Stimulated activated CD8-positive, alpha-beta memory T cell treated with anti-CD3 and anti-CD28 coated beads, Interleukin-15, amount 100 ng/mL, for 24 hours (primary cell): ENCODE results near the gene RYR2.

Experiments used
- DNase-seq: peaks from one replicate; pipeline ENCODE4 v3.0.0-alpha.2; 2020; ENCODE audit warnings: low read depth

RYR2 gene

DNA sequence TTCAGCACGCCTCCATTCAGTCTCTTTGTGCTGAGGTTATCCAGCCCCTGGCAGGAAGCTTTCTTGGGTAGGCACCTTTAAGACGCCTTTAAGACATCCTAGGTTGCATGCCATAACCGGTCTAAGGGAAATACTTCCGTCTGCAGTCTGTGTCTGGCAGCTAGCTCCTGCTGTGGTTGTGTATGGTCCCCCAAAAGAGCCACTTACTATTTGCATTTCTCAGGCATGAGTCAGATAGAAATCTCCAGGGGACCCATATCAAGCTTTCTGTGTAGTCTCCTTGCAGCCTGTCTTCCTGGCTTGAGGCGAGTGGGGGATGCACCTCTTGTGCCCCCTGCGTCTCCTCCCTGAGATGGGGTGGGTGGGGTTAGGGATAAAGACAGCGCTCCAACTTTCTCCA, 10.0 kb upstream of the RYR2 start:
- no peak for DNase-seq

DNA sequence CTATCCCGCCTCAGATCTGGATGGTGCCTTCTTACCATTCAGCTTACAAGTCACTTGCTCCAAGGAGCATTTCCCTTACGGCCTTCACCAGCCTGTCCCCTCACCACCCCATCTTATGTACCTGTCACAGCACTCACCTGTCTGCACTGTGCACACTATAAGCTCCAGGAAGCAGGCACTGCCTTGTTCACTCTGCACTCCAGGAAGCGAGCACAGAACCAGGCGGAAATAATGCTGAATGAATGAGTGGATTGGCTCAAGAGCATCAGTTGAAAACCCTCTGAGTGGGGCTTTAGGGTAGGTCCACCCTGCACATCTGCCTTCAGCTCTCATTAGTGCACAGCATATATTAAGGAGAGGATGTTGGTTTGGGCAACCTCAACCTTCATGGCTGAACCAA, 8.9 kb upstream of the RYR2 start:
- no peak for DNase-seq

DNA sequence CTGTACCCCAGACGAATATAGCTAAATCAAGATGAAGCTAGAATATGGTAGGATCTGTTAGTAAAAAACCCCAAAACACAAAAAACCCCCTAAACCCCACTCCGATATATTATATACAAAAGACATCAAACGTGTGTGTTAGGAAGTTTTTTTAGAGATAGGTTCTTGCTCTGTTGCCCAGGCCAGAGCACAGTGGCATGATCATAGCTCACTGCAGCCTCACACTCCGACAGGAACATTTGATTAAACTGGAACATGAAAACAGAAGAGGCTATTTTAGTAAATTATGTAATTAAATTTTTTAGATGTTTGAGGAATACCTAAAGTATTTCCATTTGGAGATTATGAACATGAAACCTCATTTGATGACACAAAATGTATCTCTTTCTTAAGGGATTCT, 8.2 kb upstream of the RYR2 start:
- no peak for DNase-seq

DNA sequence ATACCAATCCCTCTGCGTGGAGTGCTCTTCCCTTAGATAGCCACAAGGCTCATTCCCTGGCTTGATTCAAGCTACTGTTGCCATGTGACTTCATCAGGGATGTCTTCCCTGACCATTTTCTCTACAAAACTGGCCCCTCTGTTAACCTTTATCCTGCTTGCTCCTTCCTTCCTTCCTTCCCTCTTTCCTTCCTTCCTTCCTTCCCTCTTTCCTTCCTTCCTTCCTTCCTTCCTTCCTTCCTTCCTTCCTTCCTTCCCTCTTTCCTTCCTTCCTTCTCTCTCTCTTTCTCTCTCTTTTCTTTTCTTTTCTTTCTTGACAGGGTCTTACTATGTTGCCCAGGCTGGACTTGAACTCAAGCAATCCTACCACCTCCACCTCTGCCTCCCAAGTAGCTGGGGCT, 6.2 kb upstream of the RYR2 start:
- DNase-seq = no peak

DNA sequence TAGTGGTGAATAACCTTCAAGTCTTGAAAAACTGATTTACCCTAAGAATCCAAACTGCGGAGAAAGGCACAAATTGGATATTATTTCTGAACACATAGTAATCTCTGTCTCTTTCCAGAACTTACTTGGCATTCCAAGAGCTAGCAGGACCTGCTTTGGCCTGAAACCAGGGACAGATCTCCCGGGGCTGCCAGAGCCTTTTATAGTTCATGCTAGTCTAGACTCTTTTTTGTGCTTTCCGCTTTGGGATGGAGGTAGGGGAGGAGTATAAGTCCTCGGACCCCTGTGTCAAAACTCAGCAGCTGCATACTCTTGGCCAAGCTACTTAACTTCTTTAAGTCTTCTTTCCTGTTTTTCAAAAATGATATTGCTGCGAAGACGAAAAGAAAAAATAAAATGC, 3.8 kb upstream of the RYR2 start:
- DNase-seq = no peak

DNA sequence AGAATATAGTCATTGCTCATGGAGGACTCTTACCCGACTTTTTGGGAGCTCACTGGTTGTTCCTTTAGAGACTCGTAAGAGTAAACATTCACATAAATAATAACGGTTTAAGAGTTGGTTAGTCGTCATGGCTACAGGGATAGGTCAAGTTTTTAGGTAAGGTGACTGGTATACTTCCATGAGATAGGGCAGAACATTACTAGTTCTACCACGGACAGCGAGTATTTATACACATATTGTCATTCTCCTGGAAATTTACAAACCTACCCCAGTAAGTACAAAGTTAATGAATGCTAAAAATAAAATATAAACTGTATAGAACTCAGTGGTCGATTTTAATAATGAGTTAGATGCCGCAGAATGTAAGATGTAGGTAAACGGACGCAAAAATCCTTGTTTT, 1.2 kb upstream of the RYR2 start:
- DNase-seq = no peak

DNA sequence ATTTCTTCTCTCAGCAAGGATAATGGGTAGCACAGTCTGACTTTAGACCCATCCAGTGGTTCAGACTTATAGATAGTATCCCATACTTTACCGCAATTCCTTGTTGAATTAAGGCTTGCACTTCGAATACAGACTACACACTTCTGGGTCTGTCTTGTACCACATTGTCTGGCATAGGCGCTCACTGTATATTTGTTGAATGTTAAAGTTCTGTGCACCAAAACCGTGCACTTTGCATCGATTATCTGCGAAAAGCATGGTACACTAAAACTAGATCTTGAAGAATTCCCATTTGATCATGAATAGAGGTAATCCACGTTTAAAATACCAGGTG, 556 bp upstream of the RYR2 start:
- DNase-seq = no peak

DNA sequence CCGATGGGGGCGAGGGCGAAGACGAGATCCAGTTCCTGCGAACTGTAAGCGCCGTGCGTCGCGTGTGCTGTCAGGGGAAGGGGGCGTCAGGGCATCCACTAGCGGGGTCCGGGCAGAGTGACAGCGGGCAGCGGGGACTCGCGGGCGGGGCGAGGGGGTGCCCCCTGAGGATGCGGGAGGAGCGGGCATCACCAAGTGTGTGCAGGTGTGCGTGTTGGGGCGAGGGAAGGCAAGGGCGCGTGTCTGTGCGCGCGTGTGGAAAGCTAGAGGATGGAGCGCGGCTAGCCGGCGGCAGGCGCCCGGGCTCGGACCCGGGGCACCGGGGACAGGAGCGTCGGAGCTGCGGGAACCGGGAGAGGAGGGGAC, 525 bp downstream of the RYR2 start:
- DNase-seq = no peak

DNA sequence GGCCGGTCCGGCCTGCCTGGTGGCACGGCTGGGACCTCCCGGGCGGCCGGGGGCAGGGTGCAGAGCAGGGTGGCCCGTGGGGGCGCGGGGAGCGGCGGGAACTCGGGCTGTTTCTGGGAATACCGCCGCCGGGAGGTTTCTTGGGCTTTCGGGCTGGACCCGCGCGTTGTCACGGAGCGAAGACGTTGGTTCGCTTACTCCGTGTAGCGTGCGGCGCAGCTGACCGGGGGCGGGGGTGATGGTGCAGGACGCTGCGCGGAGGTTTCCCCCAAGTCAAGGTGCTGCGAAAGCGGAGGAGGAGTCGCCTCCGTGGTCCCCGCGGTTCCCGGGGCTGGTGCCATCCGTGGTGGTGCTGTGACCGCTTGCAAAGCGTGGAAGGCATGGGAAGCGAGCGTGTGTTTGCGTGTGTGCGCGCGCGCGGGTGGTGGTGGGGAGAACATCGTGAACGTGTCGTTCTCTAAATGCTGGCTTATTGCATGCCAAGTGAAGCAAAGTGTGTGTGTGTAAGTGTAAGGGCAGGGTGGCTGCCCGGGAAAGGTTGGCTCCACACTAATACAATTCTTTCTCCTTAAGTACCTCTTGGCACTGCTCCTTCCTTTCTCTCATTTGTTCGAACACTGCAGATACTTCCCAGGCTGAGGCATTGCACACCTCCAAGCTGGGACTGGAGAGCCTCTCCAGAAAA, 1.1 kb downstream of the RYR2 start:
- DNase-seq = no peak

DNA sequence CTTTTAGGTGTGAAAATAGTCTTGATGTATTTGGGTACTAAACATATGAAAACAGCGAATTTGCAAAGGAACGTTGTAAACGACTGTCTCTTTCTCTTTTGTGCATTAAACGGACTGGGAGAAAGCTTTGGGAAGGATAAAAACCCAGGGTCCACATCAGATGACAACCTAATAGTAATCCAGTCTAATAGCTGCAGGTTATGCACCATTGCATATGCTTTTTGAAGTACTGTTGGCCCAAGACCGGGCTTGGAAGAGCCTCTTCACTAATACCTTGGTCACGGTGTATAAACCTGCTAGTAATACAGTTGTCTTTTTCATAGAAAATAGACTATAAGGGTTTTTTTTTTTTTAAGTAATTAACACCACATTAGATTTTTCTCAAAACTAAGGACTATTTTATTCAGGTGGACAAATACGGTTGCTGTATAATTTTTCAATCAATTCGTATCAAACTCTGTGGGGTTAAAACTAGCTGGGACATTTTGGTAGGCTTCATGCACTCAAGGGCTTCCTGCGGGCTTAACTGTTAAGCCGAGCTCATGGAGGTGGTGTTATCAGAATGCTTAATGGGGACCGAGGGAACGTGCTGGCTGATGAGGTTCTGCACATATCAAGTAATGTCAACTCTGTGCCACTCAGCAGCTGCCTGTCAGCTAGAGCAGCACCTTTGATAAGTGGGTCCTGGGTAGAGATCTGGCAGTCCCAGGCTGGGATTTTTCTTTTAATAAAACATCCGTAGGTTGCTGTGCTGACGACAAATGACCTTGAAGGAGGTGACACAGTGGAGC, 2.1 kb downstream of the RYR2 start:
- DNase-seq = no peak

DNA sequence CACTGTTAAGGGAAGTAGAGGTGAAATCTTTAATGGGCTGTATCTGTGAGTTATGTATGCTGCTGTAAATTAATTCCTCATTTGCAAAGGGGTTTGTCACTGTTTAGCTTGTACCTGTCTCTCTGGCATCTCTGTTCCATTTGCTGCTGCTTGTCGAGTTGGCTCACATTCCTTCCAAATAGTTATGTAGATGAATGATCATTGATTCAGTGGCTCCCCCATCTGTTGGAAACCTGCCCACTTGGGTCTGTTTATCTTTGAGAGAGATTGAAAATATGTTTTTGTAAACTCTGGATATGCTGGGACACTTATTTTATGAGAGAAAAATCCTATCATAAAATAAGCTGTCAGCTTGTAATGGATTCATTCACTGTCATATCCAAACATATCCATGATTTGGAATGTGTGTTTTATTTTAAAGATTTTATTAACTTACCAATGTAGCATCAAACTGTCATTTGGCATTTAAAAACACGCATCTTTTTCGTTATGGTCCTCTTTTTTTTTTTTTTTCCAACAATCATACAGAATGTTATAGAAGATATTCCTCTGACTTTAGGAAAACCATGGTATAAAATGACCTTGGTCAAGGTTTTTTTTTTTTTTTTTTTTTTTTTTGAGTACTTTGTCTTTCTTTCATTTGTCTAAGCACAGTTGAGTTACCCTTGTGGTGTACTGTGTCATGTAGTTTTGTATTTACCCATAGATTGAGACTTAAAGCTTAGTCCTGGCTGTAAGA, 3.5 kb downstream of the RYR2 start:
- no peak for DNase-seq

DNA sequence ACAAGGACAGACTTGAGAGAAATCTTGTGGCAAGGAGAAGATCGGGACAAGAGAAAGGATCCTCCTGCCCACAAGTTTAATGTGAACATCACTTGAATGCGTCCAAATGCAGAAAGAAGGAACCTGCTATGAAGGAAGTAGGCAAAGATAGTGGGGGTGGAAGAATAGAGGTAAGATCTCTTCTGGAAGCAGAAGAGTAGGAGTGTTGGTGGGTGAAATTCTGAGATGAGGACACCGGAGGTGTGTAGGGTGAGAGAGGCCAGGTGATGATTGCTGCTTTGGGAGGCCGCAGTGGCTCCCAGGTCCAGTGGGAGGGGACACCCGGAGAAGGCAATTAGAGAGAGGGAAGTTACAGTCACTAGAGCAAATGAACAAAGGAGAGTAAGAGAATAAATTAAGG, 6.8 kb downstream of the RYR2 start:
- DNase-seq = no peak

DNA sequence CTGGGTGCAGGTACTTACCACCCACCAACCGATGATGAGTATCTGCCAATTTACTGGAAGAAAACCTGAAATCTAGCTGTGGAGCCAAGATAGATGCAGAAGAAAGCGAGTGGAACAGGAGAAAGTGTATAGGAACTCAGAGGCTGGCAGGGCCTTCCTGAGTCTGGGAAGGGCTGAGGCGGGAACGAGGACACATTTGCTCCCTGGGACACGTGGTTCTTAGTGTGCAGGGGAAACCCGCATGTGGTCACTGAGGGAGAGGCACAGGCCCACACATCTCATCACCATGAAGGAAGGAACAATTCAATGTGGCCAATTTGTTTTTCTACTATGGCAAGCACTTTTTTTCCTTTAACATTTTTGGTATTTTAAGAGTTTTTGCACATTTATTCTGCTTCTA, 8.2 kb downstream of the RYR2 start:
- no peak for DNase-seq

DNA sequence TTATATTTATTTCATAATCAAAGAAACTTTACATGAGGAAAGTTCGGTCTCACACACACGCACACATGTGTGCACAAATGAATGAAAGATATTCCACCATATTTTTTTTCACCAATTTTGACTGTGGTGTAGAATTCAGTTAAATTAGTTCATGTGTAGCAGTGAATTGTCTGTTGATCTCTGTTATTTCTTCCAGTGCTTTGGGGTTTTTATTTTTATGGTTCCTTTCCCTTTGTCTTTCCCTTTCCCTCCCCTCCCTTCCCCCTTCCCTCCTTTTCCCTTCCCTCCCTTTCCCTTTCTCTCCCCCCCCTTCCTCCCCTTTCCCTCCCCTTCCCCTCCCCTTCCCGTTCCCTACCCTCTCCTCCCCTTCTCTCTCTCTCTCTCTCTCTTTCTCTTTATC, 8.9 kb downstream of the RYR2 start:
- DNase-seq = no peak

DNA sequence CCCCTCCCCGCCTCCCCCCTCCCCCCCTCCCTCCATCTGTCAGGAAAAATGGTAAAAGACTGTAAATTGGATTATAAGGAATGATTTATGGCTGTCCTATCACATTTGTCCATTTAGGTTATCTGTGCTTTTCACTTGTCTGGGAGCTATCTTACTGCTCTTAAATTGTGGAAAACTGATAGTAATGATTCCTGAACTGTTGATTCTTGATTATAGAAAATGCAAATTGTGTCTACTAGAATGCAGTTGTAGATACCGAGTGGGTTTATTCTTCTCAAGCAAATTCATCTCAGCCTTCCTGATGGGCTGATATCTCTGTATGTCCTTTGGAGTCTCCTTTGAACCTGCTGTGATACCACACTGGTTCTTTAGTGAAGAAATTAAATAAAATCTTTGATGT, 12.3 kb downstream of the RYR2 start:
- no peak for DNase-seq

DNA sequence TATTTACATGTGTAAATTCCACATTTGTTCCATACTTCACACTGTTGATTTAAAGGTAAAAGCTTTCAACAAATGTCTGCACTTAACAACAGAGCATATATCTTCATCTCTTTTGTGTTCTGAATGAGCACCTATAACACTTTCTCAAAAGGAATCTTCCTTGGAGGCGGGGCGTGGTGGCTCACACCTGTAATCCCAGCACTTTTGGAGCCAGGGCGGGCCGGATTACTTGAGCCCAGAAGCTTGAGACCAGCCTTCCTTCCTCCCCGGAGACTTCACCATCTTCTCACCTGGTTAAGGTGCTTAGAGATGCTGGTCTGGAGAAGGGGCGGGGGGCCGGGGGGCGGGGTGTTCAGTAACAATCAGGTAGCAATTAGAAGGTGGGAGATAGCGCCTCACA, 16.5 kb downstream of the RYR2 start:
- DNase-seq = no peak

DNA sequence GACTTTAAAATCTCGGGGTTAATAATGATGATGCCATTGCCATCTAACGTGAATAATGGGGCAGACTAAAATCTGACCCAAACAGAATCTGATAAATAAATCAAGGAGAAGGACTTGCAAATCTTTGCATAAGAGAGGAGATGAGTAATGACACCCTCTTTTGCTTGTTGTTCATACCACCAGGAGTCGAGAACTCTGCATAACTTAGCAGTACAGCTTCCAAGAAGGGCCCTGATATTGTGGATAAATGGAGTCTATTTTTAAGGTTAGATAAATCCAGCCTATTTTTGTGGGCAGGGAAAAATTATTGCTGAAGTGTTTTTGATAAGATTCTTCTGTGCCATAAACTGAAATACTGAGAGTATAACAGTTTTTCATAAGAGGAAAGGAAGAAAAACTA, 17.3 kb downstream of the RYR2 start:
- DNase-seq = no peak

DNA sequence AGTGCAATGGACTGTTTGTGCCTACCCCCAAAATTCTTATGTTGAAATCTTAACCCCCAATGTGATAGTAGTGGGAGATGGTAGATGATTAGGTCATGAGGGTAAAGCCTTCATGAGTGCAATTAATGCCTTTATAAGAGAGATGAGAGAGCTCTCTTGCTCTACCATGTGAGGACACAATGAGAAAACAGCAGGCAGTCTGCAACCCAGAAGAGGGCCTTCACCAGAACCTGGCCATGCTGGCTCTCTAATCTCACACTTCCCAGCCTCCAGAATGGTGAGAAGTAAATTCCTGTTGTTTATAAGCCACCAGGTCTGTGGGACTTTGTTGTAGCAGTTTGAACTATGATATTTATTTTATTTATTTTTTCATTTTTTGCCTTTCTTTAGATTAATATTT, 21.0 kb downstream of the RYR2 start:
- no peak for DNase-seq

DNA sequence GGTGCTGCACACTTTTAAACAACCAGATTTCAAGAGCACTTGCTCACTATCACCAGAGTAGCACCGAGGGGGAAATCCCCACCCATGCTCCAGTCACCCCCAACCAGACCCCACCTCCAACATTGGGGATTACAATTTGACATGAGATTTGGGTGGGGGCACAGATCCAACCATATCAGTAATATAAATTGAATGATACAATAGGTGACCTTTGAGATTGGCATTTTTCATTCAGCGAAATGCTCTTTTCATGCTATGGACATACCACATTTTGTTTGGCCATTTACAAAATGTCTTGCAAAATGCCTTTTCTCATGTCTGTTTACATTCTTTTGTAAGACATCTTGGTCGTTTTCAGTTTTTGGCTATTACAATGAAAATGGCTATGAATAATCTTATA, 23.9 kb downstream of the RYR2 start:
- DNase-seq = no peak

DNA sequence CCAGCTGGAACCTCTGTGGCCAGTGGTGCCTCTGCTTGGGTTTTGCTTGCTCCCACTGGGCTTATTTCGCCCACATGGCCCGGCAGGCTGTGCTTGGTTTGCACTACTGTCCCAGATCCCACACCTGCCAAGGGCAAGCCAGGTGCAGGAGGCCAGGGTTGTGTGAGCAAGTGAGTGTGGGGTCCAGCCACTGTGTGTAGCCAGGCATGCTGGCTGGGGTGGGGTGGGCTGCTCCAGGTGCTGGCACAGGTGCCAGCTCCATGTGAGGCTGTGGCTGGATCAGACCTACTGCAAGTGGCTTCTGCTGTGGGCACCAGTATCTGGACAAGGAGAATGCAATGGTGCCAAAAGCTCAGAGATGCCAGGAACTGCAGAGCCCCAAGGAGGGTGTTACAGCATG, 28.5 kb downstream of the RYR2 start:
- DNase-seq = no peak

DNA sequence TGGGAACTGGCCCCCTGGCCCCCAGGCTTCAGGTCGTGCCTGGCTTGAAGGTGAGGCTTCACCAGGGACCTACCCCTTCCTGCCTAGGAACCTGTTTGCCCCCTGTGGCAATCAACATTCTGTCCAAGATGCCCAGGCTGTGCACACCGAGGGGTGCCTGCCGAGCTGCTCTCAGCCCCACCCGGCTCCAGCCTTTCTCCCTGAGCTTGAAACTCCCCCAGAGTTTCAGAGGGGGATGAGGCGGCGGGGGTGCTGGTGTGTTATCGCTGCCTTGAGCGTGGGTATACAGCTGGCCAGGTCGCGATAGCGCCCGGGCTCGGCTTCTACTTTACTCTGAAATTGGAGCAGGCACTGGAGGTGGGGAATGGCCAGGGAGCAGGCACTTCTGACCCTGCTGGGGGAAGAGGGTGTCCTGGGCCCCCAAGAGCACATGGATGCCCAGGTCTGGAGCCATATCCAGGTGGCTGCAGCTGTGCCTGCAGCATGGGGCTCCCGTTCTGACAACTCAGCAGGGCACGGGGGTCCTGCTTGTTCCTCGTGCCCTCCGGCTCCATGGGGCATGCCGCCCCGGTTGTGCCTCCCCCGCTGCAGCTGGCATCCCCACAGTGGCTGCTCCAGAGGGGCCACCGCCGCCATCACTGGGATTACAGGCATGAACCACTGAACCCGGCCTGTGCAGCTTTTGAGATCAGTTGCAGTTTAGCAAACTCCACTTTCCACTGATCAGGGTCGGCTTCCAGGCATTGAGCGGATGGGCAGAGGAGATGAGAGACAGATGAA, 29.8 kb downstream of the RYR2 start:
- DNase-seq = no peak

DNA sequence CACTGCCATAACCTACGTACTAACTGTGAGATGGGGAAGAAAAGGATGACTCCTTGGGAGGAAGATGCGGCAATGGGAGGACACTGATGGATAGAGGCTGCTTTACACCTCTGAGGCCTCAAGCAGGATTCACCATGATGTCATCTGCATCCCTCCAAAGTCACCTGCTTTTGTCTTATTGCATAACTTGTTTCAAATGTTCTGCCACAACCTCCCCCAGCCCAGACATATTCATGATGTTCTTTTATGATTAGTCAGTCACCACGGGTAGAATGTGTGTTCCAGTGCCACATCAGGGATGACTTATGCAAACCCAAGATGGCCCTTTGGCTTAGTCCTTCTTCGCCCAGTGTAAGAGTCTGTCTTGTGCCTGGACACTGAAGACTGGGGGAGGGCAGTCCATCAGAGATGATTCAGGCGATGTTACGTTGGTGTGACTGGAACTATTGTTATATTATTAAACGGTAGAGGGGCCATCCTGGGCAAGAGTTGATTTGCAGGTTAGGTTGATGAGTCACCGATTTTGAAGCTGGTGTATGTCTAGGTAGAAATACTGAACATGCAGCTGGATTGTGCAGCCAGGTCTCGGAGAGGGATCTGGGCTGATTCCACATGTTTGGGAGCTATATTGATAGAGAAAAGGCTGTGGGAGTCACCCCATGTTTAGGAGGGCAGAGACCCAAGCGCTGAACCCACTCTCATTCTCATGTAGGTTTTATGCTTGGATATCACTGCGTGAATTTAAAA, 32.6 kb downstream of the RYR2 start:
- DNase-seq = no peak
